GOT3 (cell line): ENCODE measurements around the gene IL17RB.
A peak's percentile ranks its signal among the peaks of the same experiment; 100 is the strongest.

ENCODE experiments used
- DNase-seq: peaks from one replicate; lab custom pipeline; 2025; ENCODE audit warnings: mixed read lengths; lab: John Stamatoyannopoulos, UW

Gene IL17RB

GRCh38 chr3:53860196-53860595 lies 13.8 kb downstream of the IL17RB start:
- no peak for DNase-seq

GRCh38 chr3:53862241-53862640 lies 15.9 kb downstream of the IL17RB start:
- DNase-seq, result no peak

DNA sequence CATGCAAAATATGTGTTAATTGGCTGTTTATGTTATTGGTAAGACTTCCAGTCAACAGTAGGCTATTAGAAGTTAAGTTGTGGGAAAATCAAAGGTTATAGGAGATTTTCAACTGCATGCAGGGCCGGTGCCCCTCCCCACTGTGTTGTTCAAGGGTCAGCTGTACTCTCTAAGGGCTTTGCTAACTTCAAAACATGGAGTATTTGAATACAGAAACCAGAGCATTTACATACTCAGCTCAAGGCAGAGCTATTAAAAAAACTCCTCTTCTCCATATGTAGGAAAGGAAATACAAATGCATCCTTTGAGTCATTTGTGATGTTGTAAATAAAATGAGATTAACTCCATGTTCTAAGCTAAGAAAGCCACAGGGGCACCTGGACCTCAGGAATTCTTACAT lies 16.8 kb downstream of the IL17RB start:
- DNase-seq, result no peak

- no peak for DNase-seq
Measured at GRCh38 chr3:53865732-53866499, 19.5 kb downstream of the IL17RB start.

- DNase-seq, result no peak
Measured at GRCh38 chr3:53880396-53881345, 34.3 kb downstream of the IL17RB start.

- peak; percentile 54 for DNase-seq
Measured at GRCh38 chr3:53881691-53882593, 35.6 kb downstream of the IL17RB start, which contains the start of gene ACTR8. ACTR8 (minus strand) TSS chr3:53882152; CDS start chr3:53882101, 51 bp downstream.

DNA sequence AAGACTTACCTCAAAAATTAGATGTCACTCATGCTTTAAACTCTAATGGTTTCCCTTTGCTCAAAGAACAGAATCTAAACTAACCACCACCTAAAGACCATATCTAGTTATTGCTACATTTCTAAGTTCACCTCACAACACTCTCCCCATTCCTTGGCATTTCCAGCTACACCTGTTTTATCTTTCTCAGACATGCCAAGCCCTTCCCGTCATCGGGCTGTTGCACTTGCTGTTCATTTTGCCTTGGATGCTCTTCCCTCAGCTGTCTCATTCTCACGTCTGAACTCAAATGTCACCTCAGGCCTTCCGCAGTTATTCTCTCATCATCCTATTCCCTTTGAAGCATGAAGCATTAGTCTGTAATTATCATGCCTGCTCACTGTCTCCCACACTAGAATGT lies 36.6 kb downstream of the IL17RB start:
- DNase-seq, result no peak

GRCh38 chr3:53884623-53885022 lies 38.3 kb downstream of the IL17RB start:
- DNase-seq, result no peak

DNA sequence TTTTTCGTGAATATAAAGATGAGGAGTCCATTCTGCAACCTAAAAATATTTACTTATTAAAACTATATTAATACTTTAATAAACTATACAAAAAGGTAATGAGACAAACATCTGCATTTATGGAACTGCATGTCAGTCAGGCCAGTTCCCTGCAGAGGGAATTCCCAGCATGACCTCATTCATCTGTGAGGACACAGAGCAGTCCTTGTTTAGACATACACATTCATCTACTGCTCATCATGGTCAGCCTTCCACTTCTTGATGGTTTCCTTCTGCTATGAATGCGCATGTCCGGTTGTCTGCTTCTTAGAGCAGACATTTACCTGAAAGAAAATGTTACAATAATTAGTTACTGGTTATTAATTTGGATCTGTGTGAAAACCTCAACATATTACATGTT lies 38.9 kb downstream of the IL17RB start:
- no peak for DNase-seq

- no peak for DNase-seq
Measured at GRCh38 chr3:53887446-53887845, 41.1 kb downstream of the IL17RB start.

DNA sequence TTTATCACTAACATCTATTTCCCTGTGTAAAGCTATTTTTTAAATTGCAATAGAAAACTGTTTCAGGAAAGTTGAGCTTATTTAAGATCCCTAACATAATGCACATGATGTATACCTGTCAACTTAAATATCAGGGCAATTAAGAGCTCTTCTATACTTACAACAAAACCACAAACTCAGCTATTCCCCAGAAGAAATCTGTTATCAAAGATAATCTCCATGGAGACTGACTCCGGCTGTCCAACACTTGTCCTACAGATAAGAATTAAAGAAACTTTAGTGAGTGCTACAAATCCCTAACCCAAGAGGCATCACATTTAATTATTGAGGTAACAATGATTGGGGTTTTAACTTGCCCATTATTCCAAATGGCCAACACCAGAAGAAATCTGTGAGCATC lies 41.9 kb downstream of the IL17RB start:
- no peak for DNase-seq

DNA sequence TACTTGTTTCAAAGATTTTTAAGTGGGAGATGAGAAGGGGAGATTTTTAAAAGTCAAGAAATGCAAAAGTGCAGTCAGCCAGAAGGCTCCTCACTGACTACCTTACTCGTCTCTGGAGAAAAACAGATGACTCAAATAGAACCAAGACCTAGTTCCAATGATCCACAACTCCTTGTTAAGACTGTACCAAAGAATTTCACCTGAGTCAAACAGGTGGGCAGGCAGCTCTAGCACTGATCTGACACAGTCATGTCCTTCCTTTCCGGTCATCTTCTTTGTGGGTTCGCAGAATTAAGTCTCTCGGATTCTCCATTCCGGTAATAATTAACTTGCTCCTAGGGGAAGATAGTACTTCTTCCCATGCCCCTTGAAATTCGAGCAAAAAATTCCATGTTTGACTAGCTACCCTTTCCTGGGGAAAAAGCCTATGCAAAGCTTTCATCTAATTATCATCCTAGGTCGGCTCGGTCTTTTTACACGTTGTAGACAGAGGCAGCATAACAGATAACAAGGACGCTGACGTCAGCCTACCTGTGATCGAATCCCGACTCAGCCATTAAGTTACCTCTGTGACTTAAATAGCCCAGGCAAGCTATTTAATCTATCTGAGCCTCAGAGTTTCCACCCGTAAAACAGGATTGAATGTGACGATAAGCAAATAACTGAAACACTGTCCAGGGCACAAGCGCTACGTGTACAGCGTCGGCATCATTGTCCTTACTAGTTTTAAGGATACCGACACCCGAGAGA lies 44.5 kb downstream of the IL17RB start:
- no peak for DNase-seq

DNA sequence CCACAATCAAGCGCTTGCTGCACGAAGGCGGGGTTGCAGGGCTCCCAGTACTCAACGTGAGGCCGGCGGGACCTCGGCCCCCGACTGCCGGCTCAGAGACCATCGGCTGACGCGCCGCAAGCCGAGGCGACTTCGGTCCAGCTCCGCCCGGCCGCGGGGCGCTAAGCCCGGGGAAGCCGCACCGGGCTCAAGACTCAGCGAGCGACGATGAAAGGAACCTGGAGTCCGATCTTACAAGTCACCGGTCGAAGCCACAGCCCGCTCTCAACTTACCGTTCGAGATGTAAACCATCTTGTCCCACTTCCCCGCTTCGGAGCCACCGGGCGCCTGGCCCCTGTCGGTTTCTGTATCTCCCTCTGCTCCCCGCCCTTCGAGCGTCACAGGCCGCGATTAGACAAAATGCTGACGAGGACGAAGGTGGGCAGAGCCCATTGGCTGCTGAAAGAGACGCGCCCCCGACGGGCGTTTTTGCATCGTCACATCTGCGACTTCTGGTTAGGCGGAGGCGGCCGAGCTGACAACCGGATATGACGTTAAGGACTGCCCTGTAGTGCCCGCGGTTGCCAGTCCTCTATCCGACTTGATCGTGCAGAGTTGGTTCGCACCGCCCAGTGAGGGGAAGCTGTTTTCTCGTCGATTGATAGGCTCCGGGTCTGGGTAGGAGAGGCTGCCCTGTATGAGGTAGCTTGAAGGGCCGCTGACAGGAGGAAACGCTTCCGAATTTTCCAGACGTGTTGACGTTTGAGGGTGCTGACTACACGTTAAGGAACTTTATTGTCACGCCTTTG lies 45.3 kb downstream of the IL17RB start, which contains the start of gene SELENOK:
SELENOK (minus strand) TSS at position 363 of the 789 bp plus-strand sequence.
- peak; percentile 92 for DNase-seq

GRCh38 chr3:53892286-53892637 lies 45.9 kb downstream of the IL17RB start:
- DNase-seq, result no peak

DNA sequence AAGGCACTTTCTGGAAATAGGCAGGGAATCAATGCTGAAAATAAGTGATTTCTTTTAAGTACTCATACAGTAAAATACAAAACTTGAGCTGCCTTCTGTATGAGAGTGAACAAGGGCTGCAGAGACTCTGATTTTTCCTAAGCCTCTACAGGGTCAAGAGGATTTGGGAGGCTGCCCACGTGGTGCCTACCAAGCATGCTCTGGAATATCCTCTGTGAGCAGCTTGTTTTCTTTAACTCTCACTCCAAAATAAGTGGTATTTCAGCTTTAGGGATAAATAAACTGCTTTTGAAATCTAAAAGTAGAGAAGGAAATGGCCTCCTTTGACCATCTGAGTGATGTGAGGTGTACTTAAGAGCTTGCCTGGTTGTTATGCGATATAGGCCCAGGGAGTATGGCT lies 53.4 kb downstream of the IL17RB start:
- no peak for DNase-seq

DNA sequence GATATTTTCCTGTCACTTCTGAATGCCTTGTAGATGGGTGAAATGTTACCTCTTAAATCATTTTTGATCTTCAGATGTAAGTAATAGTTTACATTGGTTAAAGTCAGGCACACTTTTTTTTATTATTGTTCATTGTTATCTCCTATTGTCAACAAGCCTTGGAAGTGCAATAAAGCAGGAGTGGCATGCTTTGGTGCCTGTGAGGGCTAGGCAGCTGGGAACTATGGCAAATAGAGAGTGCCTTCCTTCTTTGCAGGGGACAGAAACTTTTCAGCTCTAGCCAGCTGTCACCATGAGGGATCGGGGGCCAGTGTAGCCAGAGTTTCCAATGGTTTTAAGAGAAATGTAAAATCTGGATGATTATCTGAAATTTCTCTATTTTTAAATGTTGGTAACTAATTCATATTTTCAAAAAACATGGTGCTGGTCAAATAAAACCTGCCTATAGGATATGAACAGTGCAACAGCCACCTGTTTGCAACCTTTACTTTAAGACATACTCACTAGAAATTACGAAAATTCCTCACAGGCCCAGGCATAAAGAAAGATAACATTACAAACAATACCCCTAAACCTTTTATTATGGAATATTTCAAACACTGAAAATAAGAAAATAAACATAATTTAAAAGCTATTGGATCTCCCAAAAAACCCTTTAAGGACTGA lies 54.4 kb downstream of the IL17RB start:
- DNase-seq, result no peak

DNA sequence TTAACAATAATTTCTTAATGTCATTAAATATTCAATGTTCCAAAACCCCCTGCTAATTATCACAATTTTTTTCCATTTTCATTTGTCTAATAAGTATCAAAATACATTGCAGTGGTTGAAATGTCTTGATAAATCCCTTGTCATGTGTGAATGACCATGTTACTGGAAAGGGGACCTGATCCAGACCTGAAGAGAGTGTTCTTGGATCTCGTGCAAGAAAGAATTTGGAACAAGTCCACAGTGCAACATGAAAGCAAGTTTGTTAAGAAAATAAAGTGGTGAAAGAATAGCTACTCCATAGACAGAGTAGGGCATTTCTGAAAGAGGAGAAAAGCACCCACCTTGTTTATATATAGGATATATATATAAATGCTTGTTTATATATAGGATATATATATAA lies 55.7 kb downstream of the IL17RB start:
- DNase-seq, result no peak

GRCh38 chr3:53902711-53903110 lies 56.3 kb downstream of the IL17RB start:
- DNase-seq, result no peak

- DNase-seq, result no peak
Measured at GRCh38 chr3:53913401-53913800, 67.0 kb downstream of the IL17RB start.
